HepG2 (cell line): ENCODE measurements around the gene SLC12A5. TPM values are rescaled to one million over a fixed set of nuclear protein-coding genes. Genes with fewer than 3 reads are reported as not detected.

Experiments used
- ATF7-NPFF ChIP-seq: sonication (generic); formaldehyde crosslinking; IDR thresholded peaks from 2 replicates; pipeline ENCODE4 v1.8.1; 2023; ENCODE audit warnings: mild to moderate bottlenecking, low read depth, missing genetic modification reagents, moderate library complexity
- HIC2 ChIP-seq: sonication (generic); formaldehyde crosslinking; IDR thresholded peaks from 2 replicates; pipeline ENCODE4 v1.9.0; 2022; ENCODE audit warnings: low read depth, missing genetic modification reagents
- NCOA2 ChIP-seq: sonication (generic); formaldehyde crosslinking; IDR thresholded peaks from 2 replicates; pipeline ENCODE4 v1.8.0; 2022; ENCODE audit warnings: inconsistent platforms
- PBX2 ChIP-seq: IDR thresholded peaks from 2 replicates; pipeline ENCODE4 v1.6.1; 2016; ENCODE audit warnings: control low read depth
- TFDP2 ChIP-seq: sonication (generic); formaldehyde crosslinking; IDR thresholded peaks from 2 replicates; pipeline ENCODE4 v1.4.0; 2020; ENCODE audit warnings: missing genetic modification reagents
- USF2 ChIP-seq, 2 experiments: sonication (generic) in 1 of 2; formaldehyde crosslinking in 1 of 2; IDR thresholded peaks; 2 replicates each; pipeline versions ENCODE4 v1.5.1 to v1.6.1; 2011 to 2020; ENCODE audit warnings: borderline replicate concordance in 1 of 2, low read depth in 1 of 2, low read length in 1 of 2, mild to moderate bottlenecking in 1 of 2, missing genetic modification reagents in 1 of 2, moderate library complexity in 1 of 2
- ZBTB25 ChIP-seq: IDR thresholded peaks from 2 replicates; pipeline ENCODE4 v1.6.1; 2018; ENCODE audit warnings: missing genetic modification reagents
- ZNF101 ChIP-seq: sonication (generic); formaldehyde crosslinking; IDR thresholded peaks from 2 replicates; pipeline ENCODE4 v1.4.0; 2020; ENCODE audit warnings: mild to moderate bottlenecking, low read depth, missing genetic modification reagents, borderline replicate concordance
- ZNF609 ChIP-seq: sonication (generic); formaldehyde crosslinking; IDR thresholded peaks from 2 replicates; pipeline ENCODE4 v1.4.0; 2020; ENCODE audit warnings: mild to moderate bottlenecking, missing genetic modification reagents, borderline replicate concordance
- ZNF619 ChIP-seq: sonication (generic); formaldehyde crosslinking; IDR thresholded peaks from 2 replicates; pipeline ENCODE4 v1.4.0; 2020; ENCODE audit warnings: mild to moderate bottlenecking, missing genetic modification reagents
- polyA plus RNA-seq, 8 experiments: library from polyadenylated mRNA; depleted of rRNA in 3 of 8; stranded (reverse) in 7 of 8; unstranded in 1 of 8; fragments of >200 nt; fragmentation: Illumina TruSeq in 4 of 8; extraction: Trizol in 4 of 8; gene quantifications; 2 replicates each; pipeline versions ENCODE4 v1.2.1 to v1.2.3, GENCODE V29; 2011 to 2016; ENCODE audit warnings: low read depth in 4 of 8, missing spikeins in 1 of 8, mixed read lengths in 1 of 8; ENCODE audit not compliant: insufficient read depth in 1 of 8
- total RNA-seq, 5 experiments: library from RNA; depleted of rRNA; stranded (reverse); fragments of >200 nt; fragmentation: Illumina TruSeq; extraction: Trizol; gene quantifications; 2 replicates each; pipeline ENCODE4 v1.2.3, GENCODE V29; 2016; ENCODE audit warnings: low read depth in 1 of 5
- TF ChIP-seq, protein P1 (sequence below): sonication (generic); formaldehyde crosslinking; IDR thresholded peaks from 2 replicates; pipeline ENCODE4 v1.9.0; 2021; ENCODE audit warnings: missing genetic modification reagents, borderline replicate concordance

SLC12A5 gene
- total and polyA plus RNA-seq, 2 of the 13 experiments (the other 11 are each of a cell fraction or from before 2014, with no cell fraction given) = 4.3 to 5.4 TPM

DNA sequence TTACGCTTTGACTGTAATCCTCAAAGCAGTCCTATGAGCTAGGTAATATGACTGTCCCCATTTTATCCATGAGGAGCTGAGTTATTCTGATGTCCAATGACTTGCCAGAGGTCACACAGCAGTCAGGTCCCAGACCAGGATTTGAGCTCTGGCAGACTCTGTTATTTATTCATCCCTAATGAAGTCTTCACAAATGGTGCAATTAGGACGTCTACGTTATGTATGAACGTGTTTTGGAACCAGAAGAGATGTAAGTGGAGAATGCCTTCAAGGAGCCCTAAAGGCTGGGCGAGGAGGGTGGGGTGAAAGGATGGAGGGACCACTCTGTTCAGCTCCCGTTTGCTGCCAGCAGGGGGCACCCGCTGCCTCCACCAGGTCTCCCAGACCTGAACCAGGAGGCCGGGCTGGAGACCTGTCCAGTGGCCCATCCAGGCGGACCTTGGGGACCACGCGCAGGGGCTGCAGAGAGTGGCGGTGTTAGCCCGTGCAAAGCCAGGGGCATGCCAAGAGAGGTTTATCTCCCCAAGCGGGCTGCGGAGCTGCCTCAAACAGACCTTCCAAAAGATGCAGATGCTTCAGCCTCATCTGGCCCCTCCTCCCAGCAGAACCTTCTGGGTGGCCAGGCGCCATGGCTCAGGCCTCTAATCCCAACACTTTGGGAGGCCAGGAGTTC is 41.8 kb upstream of the SLC12A5 start (continued):
- TF ChIP-seq PBX2 (CRISPR knock-in tag) = no peak
- no peak for TF ChIP-seq TFDP2
- no peak; the same call in 1 of the 2 replicates for TF ChIP-seq ZNF609
- no peak for TF ChIP-seq NCOA2 (CRISPR knock-in tag)
- TF ChIP-seq ZNF101 = no peak
- no peak for TF ChIP-seq ZBTB25 (CRISPR knock-in tag)
- TF ChIP-seq HIC2 (CRISPR knock-in tag) = no peak
- TF ChIP-seq, protein P1, sequence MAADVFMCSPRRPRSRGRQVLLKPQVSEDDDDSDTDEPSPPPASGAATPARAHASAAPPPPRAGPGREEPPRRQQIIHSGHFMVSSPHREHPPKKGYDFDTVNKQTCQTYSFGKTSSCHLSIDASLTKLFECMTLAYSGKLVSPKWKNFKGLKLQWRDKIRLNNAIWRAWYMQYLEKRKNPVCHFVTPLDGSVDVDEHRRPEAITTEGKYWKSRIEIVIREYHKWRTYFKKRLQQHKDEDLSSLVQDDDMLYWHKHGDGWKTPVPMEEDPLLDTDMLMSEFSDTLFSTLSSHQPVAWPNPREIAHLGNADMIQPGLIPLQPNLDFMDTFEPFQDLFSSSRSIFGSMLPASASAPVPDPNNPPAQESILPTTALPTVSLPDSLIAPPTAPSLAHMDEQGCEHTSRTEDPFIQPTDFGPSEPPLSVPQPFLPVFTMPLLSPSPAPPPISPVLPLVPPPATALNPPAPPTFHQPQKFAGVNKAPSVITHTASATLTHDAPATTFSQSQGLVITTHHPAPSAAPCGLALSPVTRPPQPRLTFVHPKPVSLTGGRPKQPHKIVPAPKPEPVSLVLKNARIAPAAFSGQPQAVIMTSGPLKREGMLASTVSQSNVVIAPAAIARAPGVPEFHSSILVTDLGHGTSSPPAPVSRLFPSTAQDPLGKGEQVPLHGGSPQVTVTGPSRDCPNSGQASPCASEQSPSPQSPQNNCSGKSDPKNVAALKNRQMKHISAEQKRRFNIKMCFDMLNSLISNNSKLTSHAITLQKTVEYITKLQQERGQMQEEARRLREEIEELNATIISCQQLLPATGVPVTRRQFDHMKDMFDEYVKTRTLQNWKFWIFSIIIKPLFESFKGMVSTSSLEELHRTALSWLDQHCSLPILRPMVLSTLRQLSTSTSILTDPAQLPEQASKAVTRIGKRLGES (CRISPR knock-in tag) = no peak
- no peak for TF ChIP-seq USF2 (IDR thresholded peaks at IDR 0.05; ENCODE audit: low read depth, low read length)
- TF ChIP-seq USF2 (CRISPR knock-in tag; IDR thresholded peaks at IDR 0.05; ENCODE audit: borderline replicate concordance) = no peak
- TF ChIP-seq ATF7-NPFF = no peak
- no peak for TF ChIP-seq ZNF619 (CRISPR knock-in tag)
